T-helper 22 cell (primary cell): ENCODE data around the gene PFKL.
"Not testable (repeated sequence)": the region's sequence is repeated elsewhere in the genome, so short reads cannot be mapped to it uniquely, and the experiment has no call there.

Experiments used
- DNase-seq: peaks from one replicate; pipeline ENCODE4 v3.0.0-alpha.2; 2020; ENCODE audit warnings: low read depth

Gene PFKL

GRCh38 chr21:44328242-44328895 is 28.5 kb downstream of the PFKL start:
- no peak for DNase-seq

GRCh38 chr21:44329086-44329889 is 29.4 kb downstream of the PFKL start:
- DNase-seq: no peak

- no peak for DNase-seq
Observed at GRCh38 chr21:44329971-44330681, 30.3 kb downstream of the PFKL start.

- no peak for DNase-seq
Observed at GRCh38 chr21:44330698-44331097, 30.8 kb downstream of the PFKL start.

- DNase-seq: no peak
Observed at GRCh38 chr21:44331209-44331608, 31.4 kb downstream of the PFKL start.

- DNase-seq: no peak
Observed at GRCh38 chr21:44331650-44332307, 31.9 kb downstream of the PFKL start.

- no peak for DNase-seq
Observed at GRCh38 chr21:44332383-44332782, 32.5 kb downstream of the PFKL start.

- DNase-seq: no peak
Observed at GRCh38 chr21:44332965-44333364, 33.1 kb downstream of the PFKL start.

GRCh38 chr21:44333509-44334328 is 33.9 kb downstream of the PFKL start:
- DNase-seq: no peak

- DNase-seq: no peak
Observed at GRCh38 chr21:44334329-44335030, 34.6 kb downstream of the PFKL start.

GRCh38 chr21:44335266-44336059 is 35.6 kb downstream of the PFKL start:
- no peak for DNase-seq

GRCh38 chr21:44337449-44337848 is 37.6 kb downstream of the PFKL start:
- DNase-seq: no peak

GRCh38 chr21:44337941-44338895 is 38.4 kb downstream of the PFKL start:
- peak; percentile 51 for DNase-seq

GRCh38 chr21:44338971-44339910 is 39.4 kb downstream of the PFKL start, which contains the start of gene CFAP410:
Gene CFAP410, minus strand, starts transcription at chr21:44339390. Its CDS starts 196 bp downstream, at chr21:44339194.
- peak; percentile 90 for DNase-seq

GRCh38 chr21:44341726-44342458 is 42.0 kb downstream of the PFKL start:
- not testable (repeated sequence) for DNase-seq

- DNase-seq: not testable (repeated sequence)
Observed at GRCh38 chr21:44342981-44343380, 43.1 kb downstream of the PFKL start.
